ENCODE data around the gene DXO. TPM values are rescaled to one million over a fixed set of nuclear protein-coding genes. Genes with fewer than 3 reads are reported as not detected.

DXO gene
- total and polyA plus RNA-seq, 2 of the 13 experiments (the other 11 are each of a cell fraction or from before 2014, with no cell fraction given): 18.6 to 26.2 TPM

GRCh38 chr6:31927863-31928671, 43.9 kb downstream of the DXO start (continued):
- TF ChIP-seq HBP1 (CRISPR knock-in tag; IDR thresholded peaks at IDR 0.05; ENCODE audit: low read depth): no peak
- TF ChIP-seq ZFP91 (CRISPR knock-in tag; IDR thresholded peaks at IDR 0.05; ENCODE audit: borderline replicate concordance): no peak; the same call in 1 of the 2 replicates
- no peak for TF ChIP-seq DDIT3 (CRISPR knock-in tag; IDR thresholded peaks at IDR 0.05)
- no peak for TF ChIP-seq ZNF83 (CRISPR knock-in tag; IDR thresholded peaks at IDR 0.05; ENCODE audit: borderline replicate concordance)
- 0 out of 2 replicates have a peak, but pooled peaks have one; percentile 17 for TF ChIP-seq ZNF572 (CRISPR knock-in tag; IDR thresholded peaks at IDR 0.05)
- no peak for TF ChIP-seq ZBTB44 (CRISPR knock-in tag; IDR thresholded peaks at IDR 0.05)
- no peak for TF ChIP-seq CBX2 (IDR thresholded peaks at IDR 0.05; ENCODE audit: low read depth, low read length)
- TF ChIP-seq CBX2 (CRISPR knock-in tag; IDR thresholded peaks at IDR 0.05; ENCODE audit: low read depth): no peak
- no peak for TF ChIP-seq ZNF704 (CRISPR knock-in tag; IDR thresholded peaks at IDR 0.05; ENCODE audit: borderline replicate concordance)
- TF ChIP-seq ZNF570 (CRISPR knock-in tag; IDR thresholded peaks at IDR 0.05; ENCODE audit: borderline replicate concordance): no peak
- no peak for TF ChIP-seq POGZ (CRISPR knock-in tag; IDR thresholded peaks at IDR 0.05)
- TF ChIP-seq ZNF329 (CRISPR knock-in tag; IDR thresholded peaks at IDR 0.05; ENCODE audit: low read depth): 0 out of 2 replicates have a peak, but pooled peaks have one; percentile 59
- no peak for TF ChIP-seq CBX5 (CRISPR knock-in tag; IDR thresholded peaks at IDR 0.05; ENCODE audit: borderline replicate concordance)
- no peak for TF ChIP-seq ETV6 (CRISPR knock-in tag; conservative IDR thresholded peaks at IDR 0.05)
- no peak for TF ChIP-seq ZNF574 (CRISPR knock-in tag; IDR thresholded peaks at IDR 0.05)
- no peak for TF ChIP-seq ZNF264 (CRISPR knock-in tag; IDR thresholded peaks at IDR 0.05)
- TF ChIP-seq ZNF562 (CRISPR knock-in tag; IDR thresholded peaks at IDR 0.05; ENCODE audit: borderline replicate concordance): no peak
- no peak for TF ChIP-seq NFATC3 (CRISPR knock-in tag; IDR thresholded peaks at IDR 0.05)
- no peak for TF ChIP-seq FOXK2 (IDR thresholded peaks at IDR 0.05)
- TF ChIP-seq NFKB2 (CRISPR knock-in tag; IDR thresholded peaks at IDR 0.05; ENCODE audit: borderline replicate concordance): peak; percentile 81; the same call in 1 of the 2 replicates
- no peak for TF ChIP-seq ZNF652 (CRISPR knock-in tag; IDR thresholded peaks at IDR 0.05; ENCODE audit: borderline replicate concordance, low read depth)

Measured in HepG2 (cell line).